Natural killer cell (primary cell): ENCODE measurements around the gene GPR18. TPM values are rescaled to one million over a fixed set of nuclear protein-coding genes. Genes with fewer than 3 reads are reported as not detected.

Experiments used
- ATAC-seq, 3 donors: fragments of 150-1000 bp in 2 of 3; fragments of 200-7000 bp in 1 of 3; cut with Tn5 transposase; 1 replicate in 1 of 3; 2 replicates in 2 of 3; pipeline ENCODE4 v1.10.0; 2021; ENCODE audit warnings: mild to moderate bottlenecking in 2 of 3, moderate library complexity in 2 of 3
- DNase-seq, 2 donors: peaks; one replicate each; pipeline versions ENCODE4 v3.0.0 to v3.0.0-alpha.2; 2013 to 2021; ENCODE audit warnings: mixed read lengths in 1 of 2
- H3K27ac ChIP-seq: one replicate; pipeline ENCODE4 v1.5.1; 2013; ENCODE audit warnings: mild to moderate bottlenecking, low read length
- H3K27me3 ChIP-seq: one replicate; pipeline ENCODE4 v1.6.1; 2013; ENCODE audit warnings: low read length; ENCODE audit not compliant: control insufficient read depth, insufficient read depth
- H3K36me3 ChIP-seq: one replicate; pipeline ENCODE4 v1.6.1; 2013; ENCODE audit warnings: low read length; ENCODE audit not compliant: control insufficient read depth, insufficient read depth
- H3K4me1 ChIP-seq: one replicate; pipeline ENCODE4 v1.6.1; 2013; ENCODE audit warnings: low read length; ENCODE audit not compliant: control insufficient read depth, insufficient read depth
- H3K4me3 ChIP-seq: one replicate; pipeline ENCODE4 v1.5.1; 2013; ENCODE audit warnings: low read length
- H3K9me3 ChIP-seq: one replicate; pipeline ENCODE4 v1.6.1; 2013; ENCODE audit warnings: low read length; ENCODE audit not compliant: control insufficient read depth, insufficient read depth
- H3K27ac Mint-ChIP-seq, 2 donors: one replicate each; pipeline ENCODE4 v1.8.0; 2022; ENCODE audit warnings: mild to moderate bottlenecking in 2 of 2, mixed read lengths in 2 of 2, moderate library complexity in 1 of 2
- H3K27me3 Mint-ChIP-seq, 2 donors: one replicate each; pipeline ENCODE4 v1.8.0; 2022; ENCODE audit warnings: low read depth in 2 of 2, mixed read lengths in 2 of 2
- H3K36me3 Mint-ChIP-seq: one replicate; pipeline ENCODE4 v1.8.0; 2022; ENCODE audit warnings: mixed read lengths
- H3K4me1 Mint-ChIP-seq, 2 donors: one replicate each; pipeline ENCODE4 v1.8.0; 2022; ENCODE audit warnings: mixed read lengths in 2 of 2
- H3K4me3 Mint-ChIP-seq: one replicate; pipeline ENCODE4 v1.8.0; 2022; ENCODE audit warnings: mild to moderate bottlenecking, moderate library complexity, mixed read lengths
- H3K9me3 Mint-ChIP-seq, 2 donors: one replicate each; pipeline ENCODE4 v1.8.0; 2022; ENCODE audit warnings: mixed read lengths in 2 of 2
- CTCF ChIP-seq: fragments of 200-600 bp; IDR thresholded peaks from one replicate; pipeline ENCODE4 v1.8.0; 2022; ENCODE audit warnings: antibody characterized with exemption
- WGBS: methylation state at CpG from one replicate; pipeline ENCODE4 v1.1.7; 2013; ENCODE audit warnings: missing lambda C conversion rate; ENCODE audit not compliant: insufficient coverage; 5-methylcytosine and 5-hydroxymethylcytosine counted together
- intact Hi-C: fragments of 100-400 bp; cut with micrococcal nuclease; formaldehyde crosslinking; loops from one replicate; pipeline ENCODE4 v1.14.2; 2022
- total RNA-seq, 4 donors: library from RNA; stranded (reverse); fragments of 120-200 nt in 1 of 4; gene quantifications; one replicate each; pipeline versions ENCODE4 v1.2.3 to v1.2.4, GENCODE V29; 2013 to 2022

GPR18 gene
- total RNA-seq, 3 donors from 2014 or later (not counting 1 experiment from before 2014, with no cell fraction given): 11.4 to 41.7 (median 25.5) TPM

GRCh38 chr13:99281811-99282263 lies 23.7 kb upstream of the GPR18 start:
- ATAC-seq (peak; percentile 83 to 88 (median 87)), DNase-seq (peak; percentile 63 to 79)
- peaks cover 52 to 70% of the 10 kb centered on the region in 2 donors for H3K4me1 Mint-ChIP-seq
- H3K27me3 Mint-ChIP-seq: no peaks in the 10 kb centered on the region
- intact Hi-C loops: no loop called here
- peak overlapping the region; percentile 86 to 89 for H3K27ac Mint-ChIP-seq
- Histone ChIP-seq H3K27me3 (no peaks in the 10 kb centered on the region), H3K4me1 (peaks cover 58% of the 10 kb centered on the region), H3K36me3 (peaks cover 8% of the 10 kb centered on the region), H3K9me3 (no peaks in the 10 kb centered on the region), H3K27ac (peak overlapping the region; percentile 88), H3K4me3 (no peak overlapping the region)
- TF ChIP-seq CTCF: no peak
- 36% methylated on average over 5 of the region's 5 CpGs for WGBS
- H3K4me3 Mint-ChIP-seq: peak overlapping the region; percentile 31
- H3K9me3 Mint-ChIP-seq: no peaks in the 10 kb centered on the region
- H3K36me3 Mint-ChIP-seq: no peaks in the 10 kb centered on the region

- H3K36me3 ChIP-seq: peaks cover 8% of the 10 kb centered on the region
- WGBS: 86% methylated on average over 2 of the region's 3 CpGs
- H3K27ac ChIP-seq: peak overlapping the region; percentile 88
Measured at GRCh38 chr13:99280166-99280565, 22.0 kb upstream of the GPR18 start.

GRCh38 chr13:99279637-99280036 lies 21.5 kb upstream of the GPR18 start:
- Mint-ChIP-seq H3K4me3 (no peak overlapping the region), H3K36me3 (no peaks in the 10 kb centered on the region), H3K9me3 (no peaks in the 10 kb centered on the region), H3K27me3 (no peaks in the 10 kb centered on the region), H3K4me1 (peaks cover 68 to 86% of the 10 kb centered on the region in 2 donors), H3K27ac (peak overlapping the region in 1 of 2 donors; percentile 89)
- DNase-seq: no peak
- H3K36me3 ChIP-seq: peaks cover 8% of the 10 kb centered on the region
- peaks cover 70% of the 10 kb centered on the region for H3K4me1 ChIP-seq
- H3K4me3 ChIP-seq: no peak overlapping the region
- H3K27ac ChIP-seq: no peak overlapping the region
- no peak for ATAC-seq
- no peaks in the 10 kb centered on the region for H3K27me3 ChIP-seq
- no peaks in the 10 kb centered on the region for H3K9me3 ChIP-seq
- intact Hi-C loops: no loop called here
- TF ChIP-seq CTCF: no peak
- WGBS: 94% methylated on average over 2 of the region's 2 CpGs

More at GRCh38 chr13:99280166-99280565, 22.0 kb upstream of the GPR18 start:
- DNase-seq: no peak
- ATAC-seq: no peak
- Mint-ChIP-seq H3K9me3 (no peaks in the 10 kb centered on the region), H3K4me3 (no peak overlapping the region), H3K36me3 (no peaks in the 10 kb centered on the region), H3K27me3 (no peaks in the 10 kb centered on the region), H3K4me1 (peaks cover 63 to 81% of the 10 kb centered on the region in 2 donors), H3K27ac (peak overlapping the region; percentile 1 to 89)
- Histone ChIP-seq H3K4me3 (no peak overlapping the region), H3K27me3 (no peaks in the 10 kb centered on the region), H3K9me3 (no peaks in the 10 kb centered on the region), H3K4me1 (peaks cover 67% of the 10 kb centered on the region)
- TF ChIP-seq CTCF: no peak
- intact Hi-C loops: no loop called here

GRCh38 chr13:99278843-99279242 lies 20.7 kb upstream of the GPR18 start:
- no peaks in the 10 kb centered on the region for H3K27me3 ChIP-seq
- no peaks in the 10 kb centered on the region for H3K36me3 Mint-ChIP-seq
- no peak overlapping the region for H3K27ac ChIP-seq
- peaks cover 74% of the 10 kb centered on the region for H3K4me1 ChIP-seq
- no peak for TF ChIP-seq CTCF
- intact Hi-C loops: no loop called here
- H3K27ac Mint-ChIP-seq: peak overlapping the region in 1 of 2 donors; percentile 89
- H3K4me1 Mint-ChIP-seq: peaks cover 76 to 91% of the 10 kb centered on the region in 2 donors
- H3K9me3 ChIP-seq: no peaks in the 10 kb centered on the region
- no peaks in the 10 kb centered on the region for H3K27me3 Mint-ChIP-seq
- H3K4me3 Mint-ChIP-seq: peak overlapping the region; percentile 31
- no peak for ATAC-seq
- H3K36me3 ChIP-seq: peaks cover 8% of the 10 kb centered on the region
- no peak for DNase-seq
- H3K9me3 Mint-ChIP-seq: no peaks in the 10 kb centered on the region
- 84% methylated on average over 1 of the region's 3 CpGs for WGBS
- H3K4me3 ChIP-seq: no peak overlapping the region
